PC-3 (cell line): ENCODE measurements around the gene KIF17. TPM values are rescaled to one million over a fixed set of nuclear protein-coding genes. Genes with fewer than 3 reads are reported as not detected.
"Not testable (repeated sequence)": the region's sequence is repeated elsewhere in the genome, so short reads cannot be mapped to it uniquely, and the experiment has no call there.

Experiments
- ATAC-seq: fragments of 200-7000 bp; cut with Tn5 transposase; 2 replicates; pipeline ENCODE4 v1.9.1; 2020; ENCODE audit warnings: mild to moderate bottlenecking, moderate library complexity
- BruUV-seq: library from RNA; stranded (reverse); fragments of 400-500 nt; replicated peaks from 2 replicates; lab custom pipeline; 2021; lab: Mats Ljungman, UMichigan
- CTCF ChIA-PET: fragments of 300-600 bp; sonication (Branson Sonifier 250); formaldehyde crosslinking; loops from one replicate; lab custom pipeline; 2022; ENCODE audit warnings: antibody characterized with exemption; lab: Charles Lee
- POLR2A ChIA-PET: fragments of 300-600 bp; sonication (Branson Sonifier 250); formaldehyde crosslinking; loops from one replicate; lab custom pipeline; 2022; ENCODE audit warnings: antibody characterized with exemption; ENCODE audit not compliant: unreplicated experiment; lab: Charles Lee
- DNase-seq: peaks from one replicate; pipeline ENCODE4 v3.0.0-alpha.2; 2015
- H2AFZ ChIP-seq: fragments of 300-600 bp; sonication (generic); 2 replicates; pipeline ENCODE4 v1.6.0; 2016; ENCODE audit warnings: antibody characterized with exemption, low read length
- H3F3A ChIP-seq: fragments of 300-600 bp; sonication (generic); one replicate; pipeline ENCODE4 v1.6.0; 2017; ENCODE audit warnings: antibody characterized with exemption, low read length, control low read depth, mild to moderate bottlenecking; ENCODE audit not compliant: unreplicated experiment
- H3K27ac ChIP-seq: fragments of 300-600 bp; sonication (generic); 2 replicates; pipeline ENCODE4 v1.5.1; 2016; ENCODE audit warnings: mild to moderate bottlenecking, low read length
- H3K27me3 ChIP-seq: fragments of 300-600 bp; sonication (generic); 2 replicates; pipeline ENCODE4 v1.6.1; 2016; ENCODE audit warnings: low read length, mixed read lengths
- H3K36me3 ChIP-seq: fragments of 300-600 bp; sonication (generic); 2 replicates; pipeline ENCODE4 v1.6.1; 2016; ENCODE audit warnings: low read depth, mixed run types, low read length, mixed read lengths
- H3K4me1 ChIP-seq: fragments of 300-600 bp; sonication (generic); 2 replicates; pipeline ENCODE4 v1.5.1; 2016; ENCODE audit warnings: low read length; ENCODE audit not compliant: insufficient read depth
- H3K4me2 ChIP-seq: fragments of 300-600 bp; sonication (generic); 2 replicates; pipeline ENCODE4 v1.6.0; 2016; ENCODE audit warnings: low read length
- H3K4me3 ChIP-seq: fragments of 300-600 bp; sonication (generic); 2 replicates; pipeline ENCODE4 v1.5.1; 2016; ENCODE audit warnings: mild to moderate bottlenecking, low read length, mixed read lengths
- H3K79me2 ChIP-seq: fragments of 300-600 bp; sonication (generic); 2 replicates; pipeline ENCODE4 v1.6.1; 2017; ENCODE audit warnings: low read length, mixed read lengths
- H3K9ac ChIP-seq: fragments of 300-600 bp; sonication (generic); 2 replicates; pipeline ENCODE4 v1.6.0; 2016; ENCODE audit warnings: mild to moderate bottlenecking, low read length
- H3K9me2 ChIP-seq: fragments of 300-600 bp; sonication (generic); replicated peaks from 2 replicates; pipeline ENCODE4 v1.6.1; 2016; ENCODE audit warnings: mixed run types, low read length, mixed read lengths
- H3K9me3 ChIP-seq: fragments of 300-600 bp; sonication (generic); 2 replicates; pipeline ENCODE4 v1.6.1; 2016; ENCODE audit warnings: low read length, mixed read lengths
- H4K20me1 ChIP-seq: fragments of 300-600 bp; sonication (generic); 2 replicates; pipeline ENCODE4 v1.6.1; 2016; ENCODE audit warnings: low read length, mixed read lengths
- EZH2 ChIP-seq: fragments of 300-600 bp; sonication (generic); IDR thresholded peaks from one replicate; pipeline ENCODE4 v1.6.1; 2017; ENCODE audit warnings: antibody characterized with exemption, mild to moderate bottlenecking, low read length; ENCODE audit not compliant: unreplicated experiment
- EZH2phosphoT487 ChIP-seq: fragments of 300-600 bp; sonication (generic); IDR thresholded peaks from 2 replicates; pipeline ENCODE4 v1.6.1; 2018; ENCODE audit warnings: mild to moderate bottlenecking, antibody characterized with exemption, low read length, borderline replicate concordance
- intact Hi-C: fragments of 100-400 bp; cut with micrococcal nuclease; formaldehyde crosslinking; loops from 2 replicates; pipeline ENCODE4 v1.9.0; 2023
- total RNA-seq: library from RNA; depleted of rRNA; stranded (reverse); fragments of >200 nt; gene quantifications from 2 replicates; pipeline ENCODE4 v1.2.3, GENCODE V29; 2014
- TF ChIP-seq, protein P1 (sequence below): fragments of 300-600 bp; sonication (generic); conservative IDR thresholded peaks from 2 replicates; pipeline ENCODE4 v1.5.1; 2017; ENCODE audit warnings: antibody characterized with exemption, low read depth, mild to moderate bottlenecking, low read length

KIF17 gene
- total RNA-seq, 1 experiment from 2014 or later = 0.33 TPM

- no peak for ATAC-seq
- Histone ChIP-seq H3F3A (no peaks in the 10 kb centered on the region), H3K9me2 (no peaks in the 10 kb centered on the region), H3K4me1 (no peaks in the 10 kb centered on the region), H2AFZ (no peak overlapping the region), H3K36me3 (no peaks in the 10 kb centered on the region), H3K4me2 (no peak overlapping the region), H3K27me3 (no peaks in the 10 kb centered on the region), H3K9ac (no peak overlapping the region), H3K4me3 (no peak overlapping the region), H3K79me2 (no peaks in the 10 kb centered on the region), H4K20me1 (no peaks in the 10 kb centered on the region), H3K9me3 (no peaks in the 10 kb centered on the region), H3K27ac (no peak overlapping the region)
- POLR2A ChIA-PET = no interaction called here
- CTCF ChIA-PET = interaction anchor here (0.7 kb wide), 2 partner anchors 17 to 860 kb away, joined by 6 to 11 read pairs; partner anchors contain the start of gene DDOST
- TF ChIP-seq EZH2 (no peak), EZH2phosphoT487 (no peak)
- TF ChIP-seq, protein P1, sequence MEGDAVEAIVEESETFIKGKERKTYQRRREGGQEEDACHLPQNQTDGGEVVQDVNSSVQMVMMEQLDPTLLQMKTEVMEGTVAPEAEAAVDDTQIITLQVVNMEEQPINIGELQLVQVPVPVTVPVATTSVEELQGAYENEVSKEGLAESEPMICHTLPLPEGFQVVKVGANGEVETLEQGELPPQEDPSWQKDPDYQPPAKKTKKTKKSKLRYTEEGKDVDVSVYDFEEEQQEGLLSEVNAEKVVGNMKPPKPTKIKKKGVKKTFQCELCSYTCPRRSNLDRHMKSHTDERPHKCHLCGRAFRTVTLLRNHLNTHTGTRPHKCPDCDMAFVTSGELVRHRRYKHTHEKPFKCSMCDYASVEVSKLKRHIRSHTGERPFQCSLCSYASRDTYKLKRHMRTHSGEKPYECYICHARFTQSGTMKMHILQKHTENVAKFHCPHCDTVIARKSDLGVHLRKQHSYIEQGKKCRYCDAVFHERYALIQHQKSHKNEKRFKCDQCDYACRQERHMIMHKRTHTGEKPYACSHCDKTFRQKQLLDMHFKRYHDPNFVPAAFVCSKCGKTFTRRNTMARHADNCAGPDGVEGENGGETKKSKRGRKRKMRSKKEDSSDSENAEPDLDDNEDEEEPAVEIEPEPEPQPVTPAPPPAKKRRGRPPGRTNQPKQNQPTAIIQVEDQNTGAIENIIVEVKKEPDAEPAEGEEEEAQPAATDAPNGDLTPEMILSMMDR = no peak
- no TSS peak for BruUV-seq
- intact Hi-C loops = no loop called here
- no peak for DNase-seq
These were observed 39.2 kb downstream of the KIF17 start for GRCh38 chr1:20678599-20678998.

GRCh38 chr1:20673626-20674025 lies 44.2 kb downstream of the KIF17 start:
- intact Hi-C loops = not testable (repeated sequence)

GRCh38 chr1:20672265-20672632 lies 45.6 kb downstream of the KIF17 start:
- H2AFZ ChIP-seq = no peak overlapping the region
- H3K4me1 ChIP-seq = no peaks in the 10 kb centered on the region
- no peaks in the 10 kb centered on the region for H3F3A ChIP-seq
- no peak overlapping the region for H3K4me2 ChIP-seq
- no peak overlapping the region for H3K9ac ChIP-seq
- intact Hi-C loops = no loop called here
- no peak overlapping the region for H3K4me3 ChIP-seq
- no TSS peak for BruUV-seq
- no peaks in the 10 kb centered on the region for H3K36me3 ChIP-seq
- H3K79me2 ChIP-seq = no peaks in the 10 kb centered on the region
- TF ChIP-seq, protein P1 = no peak
- TF ChIP-seq EZH2phosphoT487 (no peak), EZH2 (no peak)
- POLR2A ChIA-PET = no interaction called here
- DNase-seq (no peak), ATAC-seq (no peak)
- no peak overlapping the region for H3K27ac ChIP-seq
- no peaks in the 10 kb centered on the region for H3K9me3 ChIP-seq
- no peaks in the 10 kb centered on the region for H3K9me2 ChIP-seq
- no peaks in the 10 kb centered on the region for H3K27me3 ChIP-seq
- H4K20me1 ChIP-seq = no peaks in the 10 kb centered on the region
- CTCF ChIA-PET = no interaction called here

More at GRCh38 chr1:20673626-20674025, 44.2 kb downstream of the KIF17 start:
- DNase-seq, H3K79me2 ChIP-seq, H3K4me1 ChIP-seq, POLR2A ChIA-PET, H3K4me2 ChIP-seq, H3K27me3 ChIP-seq, H3K36me3 ChIP-seq, ATAC-seq, CTCF ChIA-PET, H3K9me2 ChIP-seq, H3F3A ChIP-seq, H3K9ac ChIP-seq, H4K20me1 ChIP-seq, H3K27ac ChIP-seq, H3K9me3 ChIP-seq, BruUV-seq, H2AFZ ChIP-seq, H3K4me3 ChIP-seq: not testable (repeated sequence)
